A673 (cell line): ENCODE measurements around the gene ARFIP1.

Experiments
- CTCF ChIP-seq: fragments of 300-800, 200-600 bp; sonication (generic); conservative IDR thresholded peaks from 2 replicates; pipeline ENCODE4 v1.5.1; 2017; ENCODE audit warnings: low read depth, mild to moderate bottlenecking, antibody characterized with exemption, low read length, moderate library complexity, mixed read lengths
- EZH2 ChIP-seq: fragments of 200-600 bp; sonication (generic); IDR thresholded peaks from 2 replicates; pipeline ENCODE4 v1.6.1; 2017; ENCODE audit warnings: borderline replicate concordance, low read depth, mild to moderate bottlenecking, mixed read lengths, antibody characterized with exemption, low read length; ENCODE audit not compliant: poor library complexity, severe bottlenecking

DNA sequence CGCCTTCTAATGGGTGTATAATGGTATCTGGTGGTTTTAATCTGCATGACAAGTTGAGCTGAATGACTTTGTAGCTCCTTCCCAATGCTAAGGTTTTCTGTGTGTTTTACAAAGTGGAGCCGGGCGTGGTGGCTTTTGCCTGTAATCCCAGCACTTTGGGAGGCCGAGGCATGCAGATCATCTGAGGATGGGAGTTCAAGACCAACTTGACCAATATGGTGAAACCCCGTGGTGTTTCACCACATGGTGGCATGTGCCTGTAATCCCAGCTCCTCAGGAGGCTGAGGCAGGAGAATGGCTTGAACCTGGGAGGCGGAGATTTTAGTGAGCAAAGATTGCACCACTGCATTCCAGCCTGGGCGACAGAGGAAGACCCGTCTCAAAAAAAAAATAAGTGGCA is 28.9 kb downstream of the ARFIP1 start:
- TF ChIP-seq CTCF, result no peak
- TF ChIP-seq EZH2, result no peak
